Ovary (tissue), 9 donors: ENCODE measurements around the gene SSPN. TPM values are rescaled to one million over a fixed set of nuclear protein-coding genes. Genes with fewer than 3 reads are reported as not detected.

ENCODE experiments used
- DNase-seq, 5 donors: peaks; one replicate each; pipeline ENCODE4 v3.0.0-alpha.2; 2019 to 2020
- H3K27ac ChIP-seq, 2 donors: fragments of 200-600 bp; one replicate each; pipeline versions ENCODE4 v1.5.1 to v1.8.0; 2019 to 2022
- H3K27me3 ChIP-seq: fragments of 200-600 bp; one replicate; pipeline ENCODE4 v1.8.0; 2022
- H3K36me3 ChIP-seq: fragments of 200-600 bp; sonication (generic); one replicate; pipeline ENCODE4 v1.5.1; 2019
- H3K4me1 ChIP-seq: one replicate; pipeline ENCODE4 v1.8.1; 2013; ENCODE audit warnings: mild to moderate bottlenecking, moderate library complexity; ENCODE audit not compliant: insufficient read depth
- H3K4me3 ChIP-seq: fragments of 200-600 bp; sonication (generic); one replicate; pipeline ENCODE4 v1.5.1; 2017
- H3K9me3 ChIP-seq, 2 donors: fragments of 200-600 bp in 1 of 2; sonication (generic) in 1 of 2; one replicate each; pipeline versions ENCODE4 v1.5.1 to v1.8.1; 2013 to 2019; ENCODE audit warnings: mild to moderate bottlenecking in 1 of 2, moderate library complexity in 1 of 2
- EP300 ChIP-seq: sonication (generic); formaldehyde crosslinking; IDR thresholded peaks from one replicate; pipeline ENCODE4 v1.6.1; 2017; ENCODE audit warnings: antibody characterized with exemption
- POLR2A ChIP-seq: fragments of 450-650 bp; IDR thresholded peaks from one replicate; pipeline ENCODE4 v1.6.1; 2017; ENCODE audit warnings: antibody characterized with exemption, mild to moderate bottlenecking, moderate library complexity
- WGBS, 3 donors: extraction: QIAGEN DNeasy Blood & Tissue Kit in 1 of 3; methylation state at CpG; one replicate each; pipeline versions ENCODE4 v1.1.5 to v1.1.7; 2013 to 2017; 5-methylcytosine and 5-hydroxymethylcytosine counted together
- intact Hi-C, 4 donors: fragments of 100-400 bp; cut with DNase I; formaldehyde crosslinking; loops; one replicate each; pipeline versions ENCODE4 v1.11.0 to v1.15.1; 2022 to 2023
- polyA plus RNA-seq, 2 donors: library from polyadenylated mRNA; stranded (reverse); fragments of 200-250 nt in 1 of 2; fragments of 350-450 nt in 1 of 2; fragmentation: Illumina TruSeq in 1 of 2; extraction: RNeasy Lipid Tissue Mini Kit (QIAGEN cat#74804) in 1 of 2; gene quantifications; one replicate each; pipeline ENCODE4 v1.2.3, GENCODE V29; 2013 to 2014
- total RNA-seq, 7 donors: library from RNA; depleted of rRNA in 2 of 7; stranded (reverse); fragments of >200 nt in 2 of 7; fragmentation: NEBNext Ultra II Directional in 3 of 7; extraction: Animal tissue kit (Norgen Biotek cat#: 25700) in 3 of 7; gene quantifications; one replicate each; pipeline versions ENCODE4 v1.1.0 to v1.2.4, GENCODE V29; 2016 to 2023
- TF ChIP-seq, protein P1 (sequence below), 3 donors: fragments of 450-650 bp in 2 of 3; fragments of 200-600 bp in 1 of 3; IDR thresholded peaks; one replicate each; pipeline versions ENCODE4 v1.5.1 to v1.8.0; 2016 to 2022; ENCODE audit warnings: antibody characterized with exemption in 3 of 3, mild to moderate bottlenecking in 1 of 3
- donor health status: DM: no; HTN: no; CAD: no; lungs with moderate emphysema.
- donor health status: DM: no; HTN: no; CAD: no.
- donor health status: Bipolar disorder and iron deficiency.
- donor health status: DM: yes; HTN: yes; CAD: no.
- donor health status: DM: no; HTN: no; CAD: no.
- donor health status: DM: yes; HTN: yes; CAD: no.

Gene SSPN
- total and polyA plus RNA-seq, 9 donors, result 17.0 to 68.0 (median 38.2) TPM

GRCh38 chr12:26279091-26279490 lies 83.7 kb downstream of the SSPN start:
- Histone ChIP-seq H3K36me3 (no peaks in the 10 kb centered on the region), H3K4me1 (peaks cover 17% of the 10 kb centered on the region), H3K27me3 (no peaks in the 10 kb centered on the region), H3K9me3 (no peaks in the 10 kb centered on the region), H3K27ac (no peak overlapping the region), H3K4me3 (no peak overlapping the region)
- intact Hi-C loops, result loop anchor here in 2 of 4 donors (10.0 kb wide), 2 partner anchors 84 to 1366 kb away; partner anchors contain the start of gene SSPN (in 1 of the 2)
- TF ChIP-seq POLR2A, result no peak
- TF ChIP-seq, protein P1, sequence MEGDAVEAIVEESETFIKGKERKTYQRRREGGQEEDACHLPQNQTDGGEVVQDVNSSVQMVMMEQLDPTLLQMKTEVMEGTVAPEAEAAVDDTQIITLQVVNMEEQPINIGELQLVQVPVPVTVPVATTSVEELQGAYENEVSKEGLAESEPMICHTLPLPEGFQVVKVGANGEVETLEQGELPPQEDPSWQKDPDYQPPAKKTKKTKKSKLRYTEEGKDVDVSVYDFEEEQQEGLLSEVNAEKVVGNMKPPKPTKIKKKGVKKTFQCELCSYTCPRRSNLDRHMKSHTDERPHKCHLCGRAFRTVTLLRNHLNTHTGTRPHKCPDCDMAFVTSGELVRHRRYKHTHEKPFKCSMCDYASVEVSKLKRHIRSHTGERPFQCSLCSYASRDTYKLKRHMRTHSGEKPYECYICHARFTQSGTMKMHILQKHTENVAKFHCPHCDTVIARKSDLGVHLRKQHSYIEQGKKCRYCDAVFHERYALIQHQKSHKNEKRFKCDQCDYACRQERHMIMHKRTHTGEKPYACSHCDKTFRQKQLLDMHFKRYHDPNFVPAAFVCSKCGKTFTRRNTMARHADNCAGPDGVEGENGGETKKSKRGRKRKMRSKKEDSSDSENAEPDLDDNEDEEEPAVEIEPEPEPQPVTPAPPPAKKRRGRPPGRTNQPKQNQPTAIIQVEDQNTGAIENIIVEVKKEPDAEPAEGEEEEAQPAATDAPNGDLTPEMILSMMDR (IDR thresholded peaks at IDR 0.05), result no peak
- TF ChIP-seq EP300, result no peak
- DNase-seq, result no peak

- intact Hi-C loops, result loop anchor here in 2 of 4 donors (10.0 kb wide), 2 partner anchors 85 to 1365 kb away; partner anchors contain the start of gene SSPN (in 1 of the 2)
- no peak overlapping the region for H3K4me3 ChIP-seq
- no peaks in the 10 kb centered on the region for H3K9me3 ChIP-seq
- H3K27me3 ChIP-seq, result no peaks in the 10 kb centered on the region
- H3K36me3 ChIP-seq, result no peaks in the 10 kb centered on the region
- TF ChIP-seq EP300 (no peak), POLR2A (no peak)
- TF ChIP-seq, protein P1 (IDR thresholded peaks at IDR 0.05), result no peak
- DNase-seq, result no peak
- 81 to 96% (median 87%) methylated on average over 5 of the region's 5 CpGs for WGBS, 3 donors
- H3K4me1 ChIP-seq, result peaks cover 14% of the 10 kb centered on the region
- H3K27ac ChIP-seq, result no peak overlapping the region
Measured at GRCh38 chr12:26279908-26280307, 84.5 kb downstream of the SSPN start.

DNA sequence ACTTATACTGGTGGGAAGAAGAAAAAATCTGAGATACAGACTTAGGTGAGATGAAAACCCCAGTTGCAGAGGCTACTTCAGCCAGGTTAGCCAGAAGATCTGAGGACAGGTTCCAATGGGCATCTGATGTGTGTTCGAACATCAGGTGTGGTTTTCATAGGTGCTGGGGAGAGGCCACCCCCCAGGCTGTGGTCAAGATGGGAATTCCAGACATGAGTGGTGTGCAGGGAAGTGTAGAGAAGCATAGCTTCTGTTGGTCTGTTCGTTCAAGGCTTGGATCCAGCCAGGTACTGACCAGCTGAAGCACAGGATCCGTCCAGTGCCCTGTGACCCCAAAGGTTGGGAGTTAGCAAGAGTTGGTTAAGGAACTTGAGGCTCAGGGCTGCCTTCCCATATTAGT lies 85.5 kb downstream of the SSPN start:
- no peak overlapping the region for H3K4me3 ChIP-seq
- 90 to 95% (median 93%) methylated on average over 3 of the region's 3 CpGs for WGBS, 3 donors
- intact Hi-C loops, result no loop called here
- H3K36me3 ChIP-seq, result no peaks in the 10 kb centered on the region
- TF ChIP-seq, protein P1 (IDR thresholded peaks at IDR 0.05), result no peak
- no peak for TF ChIP-seq EP300
- no peak for TF ChIP-seq POLR2A
- DNase-seq, result no peak
- no peaks in the 10 kb centered on the region for H3K9me3 ChIP-seq
- H3K27me3 ChIP-seq, result no peaks in the 10 kb centered on the region
- no peak overlapping the region for H3K27ac ChIP-seq
- peaks cover 8% of the 10 kb centered on the region for H3K4me1 ChIP-seq

DNA sequence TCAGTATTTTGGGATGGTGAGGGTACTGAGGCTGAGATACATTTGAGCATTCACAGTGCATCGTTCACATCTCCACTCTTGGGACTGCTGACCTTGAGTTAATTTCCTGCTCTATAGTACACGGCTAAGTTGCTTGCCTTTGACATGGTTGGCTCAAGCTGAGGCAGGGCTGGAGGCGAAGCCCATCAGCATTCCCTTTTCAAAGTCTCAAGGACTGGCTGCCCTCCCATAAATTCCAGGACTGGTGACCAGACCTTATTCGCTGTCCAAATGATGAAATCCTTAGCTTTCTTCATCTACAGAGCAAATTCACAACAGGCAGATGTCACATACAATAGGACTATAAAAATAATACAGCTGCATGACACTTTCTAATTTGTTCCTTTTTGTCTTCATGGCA lies 85.9 kb downstream of the SSPN start:
- H3K4me1 ChIP-seq, result peaks cover 7% of the 10 kb centered on the region
- TF ChIP-seq, protein P1 (IDR thresholded peaks at IDR 0.05), result no peak
- TF ChIP-seq POLR2A, result no peak
- no peak for TF ChIP-seq EP300
- H3K36me3 ChIP-seq, result no peaks in the 10 kb centered on the region
- no peaks in the 10 kb centered on the region for H3K9me3 ChIP-seq
- peak in 3 of 5 donors; percentile 50 to 64 (median 59) for DNase-seq
- no peaks in the 10 kb centered on the region for H3K27me3 ChIP-seq
- 13 to 17% (median 14%) methylated on average over 4 of the region's 4 CpGs for WGBS, 3 donors
- no peak overlapping the region for H3K27ac ChIP-seq
- intact Hi-C loops, result no loop called here
- H3K4me3 ChIP-seq, result no peak overlapping the region
